Liver (tissue), 9 donors: ENCODE data around the gene CADM2. TPM values are rescaled to one million over a fixed set of nuclear protein-coding genes. Genes with fewer than 3 reads are reported as not detected.
"Not testable (repeated sequence)": the region's sequence is repeated elsewhere in the genome, so short reads cannot be mapped to it uniquely, and the experiment has no call there.

Experiments used
- DNase-seq: peaks from one replicate; pipeline ENCODE4 v3.0.0-alpha.2; 2017; ENCODE audit warnings: low spot score
- H3K27ac ChIP-seq, 2 donors: one replicate each; pipeline ENCODE4 v1.7.0; 2013; ENCODE audit warnings: inconsistent platforms in 2 of 2, low read length in 2 of 2, control low read depth in 1 of 2, low read depth in 1 of 2, mild to moderate bottlenecking in 1 of 2
- H3K27me3 ChIP-seq, 4 donors: one replicate each; pipeline versions ENCODE4 v1.6.1 to v1.7.0; 2013; ENCODE audit warnings: low read length in 3 of 4, inconsistent platforms in 1 of 4, mild to moderate bottlenecking in 1 of 4, moderate library complexity in 1 of 4; ENCODE audit not compliant: control insufficient read depth in 4 of 4, insufficient read depth in 4 of 4
- H3K36me3 ChIP-seq, 4 donors: one replicate each; pipeline versions ENCODE4 v1.6.1 to v1.7.0; 2013; ENCODE audit warnings: low read length in 3 of 4, mild to moderate bottlenecking in 3 of 4, low read depth in 1 of 4, moderate library complexity in 1 of 4; ENCODE audit not compliant: control insufficient read depth in 4 of 4, insufficient read depth in 3 of 4
- H3K4me1 ChIP-seq, 4 donors: one replicate each; pipeline versions ENCODE4 v1.6.1 to v1.7.0; 2013; ENCODE audit warnings: low read length in 3 of 4, mild to moderate bottlenecking in 3 of 4, moderate library complexity in 1 of 4; ENCODE audit not compliant: control insufficient read depth in 4 of 4, insufficient read depth in 4 of 4
- H3K4me3 ChIP-seq, 3 donors: one replicate each; pipeline versions ENCODE4 v1.6.1 to v1.7.0; 2013; ENCODE audit warnings: low read length in 3 of 3, control low read depth in 1 of 3, low read depth in 1 of 3, mild to moderate bottlenecking in 1 of 3
- H3K9ac ChIP-seq, 2 donors: one replicate each; pipeline ENCODE4 v1.7.0; 2013; ENCODE audit warnings: low read length in 2 of 2, mild to moderate bottlenecking in 2 of 2, moderate library complexity in 2 of 2, control low read depth in 1 of 2, low read depth in 1 of 2
- H3K9me3 ChIP-seq, 4 donors: one replicate each; pipeline versions ENCODE4 v1.6.1 to v1.7.0; 2013; ENCODE audit warnings: low read length in 3 of 4; ENCODE audit not compliant: control insufficient read depth in 4 of 4
- CTCF ChIP-seq: fragments of 150-350 bp; IDR thresholded peaks from 2 replicates; pipeline ENCODE4 v1.5.1; 2017; ENCODE audit warnings: improper control_type of control experiment, low read depth, low read length; ENCODE audit not compliant: missing input control
- EGR1 ChIP-seq, 2 donors: IDR thresholded peaks; 2 replicates each; pipeline ENCODE4 v1.6.1; 2016 to 2018; ENCODE audit warnings: antibody characterized with exemption in 2 of 2, low read depth in 2 of 2
- FOXA1 ChIP-seq: IDR thresholded peaks from 2 replicates; pipeline ENCODE4 v1.6.1; 2016; ENCODE audit warnings: antibody characterized with exemption
- FOXA2 ChIP-seq: IDR thresholded peaks from 2 replicates; pipeline ENCODE4 v1.6.1; 2016; ENCODE audit warnings: antibody characterized with exemption
- HNF4A ChIP-seq, 2 donors: conservative IDR thresholded peaks; 2 replicates each; pipeline ENCODE4 v1.6.1; 2016; ENCODE audit warnings: antibody characterized with exemption in 2 of 2, mild to moderate bottlenecking in 2 of 2
- HNF4G ChIP-seq: IDR thresholded peaks from 2 replicates; pipeline ENCODE4 v1.6.1; 2016; ENCODE audit warnings: antibody characterized with exemption
- JUND ChIP-seq, 2 donors: IDR thresholded peaks; 2 replicates each; pipeline ENCODE4 v1.6.1; 2016; ENCODE audit warnings: antibody characterized with exemption in 2 of 2
- MAX ChIP-seq: IDR thresholded peaks from 2 replicates; pipeline ENCODE4 v1.6.1; 2016; ENCODE audit warnings: antibody characterized with exemption
- NR2F2 ChIP-seq: IDR thresholded peaks from 2 replicates; pipeline ENCODE4 v1.6.1; 2016; ENCODE audit warnings: antibody characterized with exemption
- RAD21 ChIP-seq, 2 donors: IDR thresholded peaks; 2 replicates each; pipeline ENCODE4 v1.6.1; 2016; ENCODE audit warnings: antibody characterized with exemption in 2 of 2, mild to moderate bottlenecking in 2 of 2
- REST ChIP-seq: IDR thresholded peaks from 2 replicates; pipeline ENCODE4 v1.6.1; 2016; ENCODE audit warnings: antibody characterized with exemption, mild to moderate bottlenecking
- RXRA ChIP-seq, 2 donors: IDR thresholded peaks; 2 replicates each; pipeline ENCODE4 v1.6.1; 2017 to 2018; ENCODE audit warnings: antibody characterized with exemption in 2 of 2, mild to moderate bottlenecking in 1 of 2
- TAF1 ChIP-seq: conservative IDR thresholded peaks from 2 replicates; pipeline ENCODE4 v1.6.1; 2016; ENCODE audit warnings: antibody characterized with exemption, mild to moderate bottlenecking
- YY1 ChIP-seq: IDR thresholded peaks from 2 replicates; pipeline ENCODE4 v1.6.1; 2016; ENCODE audit warnings: antibody characterized with exemption, mild to moderate bottlenecking
- ZBTB33 ChIP-seq: IDR thresholded peaks from 2 replicates; pipeline ENCODE4 v1.6.1; 2016; ENCODE audit warnings: antibody characterized with exemption
- WGBS: extraction: QIAGEN DNeasy Blood & Tissue Kit; methylation state at CpG from one replicate; pipeline ENCODE4 v1.1.7; 2013; 5-methylcytosine and 5-hydroxymethylcytosine counted together
- polyA plus RNA-seq, 2 donors: library from polyadenylated mRNA; stranded (reverse) in 1 of 2; unstranded in 1 of 2; fragments of 200-250 nt in 1 of 2; fragments of >200 nt in 1 of 2; fragmentation: Nextera tagmentation in 1 of 2; extraction: Ambion mirVana in 1 of 2; gene quantifications; one replicate each; pipeline versions ENCODE4 v1.2.1 to v1.2.3, GENCODE V29; 2013 to 2015
- total RNA-seq, 2 donors: library from RNA; depleted of rRNA; stranded (reverse); fragments of >200 nt; gene quantifications; one replicate each; pipeline ENCODE4 v1.2.3, GENCODE V29; 2014
- donor health status: healthy.
- donor health status: healthy.
- donor health status: healthy.
- donor health status: healthy.
- donor health status: healthy.

The CADM2 gene
- total and polyA plus RNA-seq, 4 donors: 0.35 to 0.92 (median 0.51) TPM

- Histone ChIP-seq H3K4me1 (no peaks in the 10 kb centered on the region), H3K27ac (no peak overlapping the region), H3K27me3 (no peaks in the 10 kb centered on the region), H3K36me3 (no peaks in the 10 kb centered on the region), H3K9me3 (no peaks in the 10 kb centered on the region), H3K4me3 (no peak overlapping the region), H3K9ac (no peak overlapping the region)
- 59% methylated on average over 1 of the region's 1 CpG for WGBS
- TF ChIP-seq MAX (no peak), HNF4G (no peak), ZBTB33 (no peak), REST (no peak), RXRA (IDR thresholded peaks at IDR 0.05) (no peak), EGR1 (IDR thresholded peaks at IDR 0.05; ENCODE audit: low read depth in 2 of 2) (no peak), FOXA2 (no peak), TAF1 (no peak), HNF4A (conservative IDR thresholded peaks at IDR 0.05) (no peak), YY1 (no peak), JUND (IDR thresholded peaks at IDR 0.05) (no peak)
- DNase-seq: no peak
Observed at GRCh38 chr3:85151555-85151954, 192.8 kb downstream of the CADM2 start.

GRCh38 chr3:85153279-85153678 is 194.5 kb downstream of the CADM2 start:
- H3K9me3 ChIP-seq, H3K36me3 ChIP-seq, H3K9ac ChIP-seq, DNase-seq, H3K4me3 ChIP-seq, H3K4me1 ChIP-seq, H3K27ac ChIP-seq, H3K27me3 ChIP-seq: not testable (repeated sequence)
- WGBS: 91% methylated on average over 7 of the region's 7 CpGs

GRCh38 chr3:85159376-85159775 is 200.6 kb downstream of the CADM2 start:
- Histone ChIP-seq H3K9me3 (no peaks in the 10 kb centered on the region), H3K4me1 (no peaks in the 10 kb centered on the region), H3K27ac (no peak overlapping the region), H3K9ac (no peak overlapping the region), H3K4me3 (no peak overlapping the region), H3K27me3 (no peaks in the 10 kb centered on the region), H3K36me3 (no peaks in the 10 kb centered on the region)
- 49% methylated on average over 5 of the region's 5 CpGs for WGBS
- DNase-seq: no peak
- TF ChIP-seq REST: no peak
- no peak for TF ChIP-seq NR2F2
- no peak for TF ChIP-seq TAF1
- no peak for TF ChIP-seq CTCF
- no peak for TF ChIP-seq EGR1 (IDR thresholded peaks at IDR 0.05; ENCODE audit: low read depth in 2 of 2)
- TF ChIP-seq RXRA (IDR thresholded peaks at IDR 0.05): no peak
- TF ChIP-seq FOXA2: no peak
- TF ChIP-seq FOXA1: no peak
- no peak for TF ChIP-seq ZBTB33
- TF ChIP-seq RAD21 (IDR thresholded peaks at IDR 0.05): no peak
- no peak for TF ChIP-seq JUND (IDR thresholded peaks at IDR 0.05)
